Vagina (tissue), 2 donors: ENCODE results near the gene ADARB1. TPM values are rescaled to one million over a fixed set of nuclear protein-coding genes. Genes with fewer than 3 reads are reported as not detected.

Experiments used
- DNase-seq, 2 donors: peaks; one replicate each; pipeline ENCODE4 v3.0.0-alpha.2; 2017; ENCODE audit errors: extremely low spot score in 2 of 2
- H3K27ac ChIP-seq: fragments of 200-600 bp; sonication (generic); one replicate; pipeline ENCODE4 v1.5.1; 2019
- H3K27me3 ChIP-seq: fragments of 200-600 bp; sonication (generic); one replicate; pipeline ENCODE4 v1.5.1; 2019
- H3K36me3 ChIP-seq, 2 donors: fragments of 200-600 bp; sonication (generic); one replicate each; pipeline ENCODE4 v1.5.1; 2017 to 2019
- H3K4me1 ChIP-seq: fragments of 200-600 bp; sonication (generic); one replicate; pipeline ENCODE4 v1.5.1; 2019
- H3K4me3 ChIP-seq, 2 donors: fragments of 200-600 bp; sonication (generic); 1 replicate in 1 of 2; 2 replicates in 1 of 2; pipeline ENCODE4 v1.5.1; 2016 to 2019
- H3K9me3 ChIP-seq: fragments of 200-600 bp; sonication (generic); one replicate; pipeline ENCODE4 v1.5.1; 2019
- CTCF ChIP-seq, 3 experiments: fragments of 450-650 bp in 2 of 3; fragments of 200-600 bp in 1 of 3; sonication (generic) in 1 of 3; IDR thresholded peaks; one replicate each; pipeline ENCODE4 v1.5.1; 2017 to 2019; ENCODE audit warnings: antibody characterized with exemption in 3 of 3, mild to moderate bottlenecking in 2 of 3, moderate library complexity in 2 of 3
- POLR2A ChIP-seq, 2 donors: fragments of 450-650 bp; IDR thresholded peaks; one replicate each; pipeline ENCODE4 v1.6.1; 2017; ENCODE audit warnings: antibody characterized with exemption in 2 of 2, mild to moderate bottlenecking in 2 of 2, moderate library complexity in 2 of 2
- POLR2AphosphoS5 ChIP-seq, 2 donors: sonication (generic); formaldehyde crosslinking; IDR thresholded peaks; one replicate each; pipeline ENCODE4 v1.9.0; 2017; ENCODE audit warnings: antibody characterized with exemption in 2 of 2, mild to moderate bottlenecking in 2 of 2, low read depth in 1 of 2; ENCODE audit not compliant: insufficient read depth in 1 of 2
- intact Hi-C: fragments of 100-400 bp; cut with DNase I; formaldehyde crosslinking; loops from one replicate; pipeline ENCODE4 v1.15.1; 2023
- total RNA-seq: library from RNA; depleted of rRNA; stranded (reverse); fragments of >200 nt; gene quantifications from one replicate; pipeline ENCODE4 v1.2.3, GENCODE V29; 2016

The ADARB1 gene
- total RNA-seq, 1 donor from 2014 or later, result 19.6 TPM

- DNase-seq, result no peak
- TF ChIP-seq CTCF (IDR thresholded peaks at IDR 0.05), result no peak
- TF ChIP-seq POLR2A (IDR thresholded peaks at IDR 0.05), result no peak
- no peak for TF ChIP-seq POLR2AphosphoS5 (IDR thresholded peaks at IDR 0.05; ENCODE audit: insufficient read depth in 1 of 2, low read depth in 1 of 2)
- intact Hi-C loops, result no loop called here
- Histone ChIP-seq H3K27ac (no peak overlapping the region), H3K4me1 (peaks cover 31% of the 10 kb centered on the region), H3K4me3 (no peak overlapping the region), H3K27me3 (no peaks in the 10 kb centered on the region), H3K9me3 (no peaks in the 10 kb centered on the region), H3K36me3 (no peaks in the 10 kb centered on the region)
These were observed 33.8 kb downstream of the ADARB1 start for GRCh38 chr21:45108034-45108790.

- no peaks in the 10 kb centered on the region for H3K9me3 ChIP-seq
- DNase-seq, result no peak
- TF ChIP-seq POLR2A (IDR thresholded peaks at IDR 0.05), result no peak
- TF ChIP-seq POLR2AphosphoS5 (IDR thresholded peaks at IDR 0.05; ENCODE audit: insufficient read depth in 1 of 2, low read depth in 1 of 2), result no peak
- no peak for TF ChIP-seq CTCF (IDR thresholded peaks at IDR 0.05)
- H3K27me3 ChIP-seq, result no peaks in the 10 kb centered on the region
- no peaks in the 10 kb centered on the region for H3K36me3 ChIP-seq
- H3K4me3 ChIP-seq, result no peak overlapping the region
- intact Hi-C loops, result no loop called here
- H3K27ac ChIP-seq, result no peak overlapping the region
- peaks cover 23% of the 10 kb centered on the region for H3K4me1 ChIP-seq
These were observed 34.7 kb downstream of the ADARB1 start for GRCh38 chr21:45108808-45109781.

- H3K36me3 ChIP-seq, result no peaks in the 10 kb centered on the region
- no peaks in the 10 kb centered on the region for H3K27me3 ChIP-seq
- no peaks in the 10 kb centered on the region for H3K9me3 ChIP-seq
- TF ChIP-seq CTCF (IDR thresholded peaks at IDR 0.05) (no peak), POLR2A (IDR thresholded peaks at IDR 0.05) (no peak), POLR2AphosphoS5 (IDR thresholded peaks at IDR 0.05; ENCODE audit: insufficient read depth in 1 of 2, low read depth in 1 of 2) (no peak)
- intact Hi-C loops, result no loop called here
- H3K4me3 ChIP-seq, result no peak overlapping the region
- DNase-seq, result no peak
- peaks cover 14% of the 10 kb centered on the region for H3K4me1 ChIP-seq
- no peak overlapping the region for H3K27ac ChIP-seq
These were observed 35.6 kb downstream of the ADARB1 start for GRCh38 chr21:45109831-45110492.

- Histone ChIP-seq H3K9me3 (no peaks in the 10 kb centered on the region), H3K4me3 (no peak overlapping the region), H3K36me3 (no peaks in the 10 kb centered on the region), H3K27me3 (no peaks in the 10 kb centered on the region), H3K4me1 (peaks cover 4% of the 10 kb centered on the region), H3K27ac (no peak overlapping the region)
- intact Hi-C loops, result no loop called here
- no peak for TF ChIP-seq POLR2AphosphoS5 (IDR thresholded peaks at IDR 0.05; ENCODE audit: insufficient read depth in 1 of 2, low read depth in 1 of 2)
- TF ChIP-seq CTCF (IDR thresholded peaks at IDR 0.05), result no peak
- no peak for TF ChIP-seq POLR2A (IDR thresholded peaks at IDR 0.05)
- DNase-seq, result no peak
These were observed 36.7 kb downstream of the ADARB1 start for GRCh38 chr21:45110873-45111624.
